ENCODE data around the gene CA6.

Gene CA6

DNA sequence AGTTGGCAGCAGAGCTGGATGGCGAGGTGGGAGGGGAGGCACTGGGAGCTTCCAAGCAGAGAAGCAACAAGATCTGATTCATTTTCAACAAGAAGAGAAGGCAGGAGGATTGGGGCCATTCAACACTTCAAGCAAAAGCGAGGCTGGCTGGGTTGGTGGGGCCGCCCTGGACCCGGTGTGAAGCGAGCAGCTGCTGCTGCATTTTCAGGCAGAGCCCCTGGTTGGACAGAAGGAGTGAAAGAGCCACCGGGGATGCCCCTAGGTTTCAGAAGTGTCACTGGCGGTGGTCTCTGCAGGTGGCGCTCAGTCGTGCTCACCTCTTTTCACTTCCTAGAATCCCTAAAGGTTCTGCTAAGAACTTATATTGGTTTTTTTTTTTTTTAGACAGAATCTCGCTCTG is 62.6 kb downstream of the CA6 start:
- no peak for DNase-seq

DNA sequence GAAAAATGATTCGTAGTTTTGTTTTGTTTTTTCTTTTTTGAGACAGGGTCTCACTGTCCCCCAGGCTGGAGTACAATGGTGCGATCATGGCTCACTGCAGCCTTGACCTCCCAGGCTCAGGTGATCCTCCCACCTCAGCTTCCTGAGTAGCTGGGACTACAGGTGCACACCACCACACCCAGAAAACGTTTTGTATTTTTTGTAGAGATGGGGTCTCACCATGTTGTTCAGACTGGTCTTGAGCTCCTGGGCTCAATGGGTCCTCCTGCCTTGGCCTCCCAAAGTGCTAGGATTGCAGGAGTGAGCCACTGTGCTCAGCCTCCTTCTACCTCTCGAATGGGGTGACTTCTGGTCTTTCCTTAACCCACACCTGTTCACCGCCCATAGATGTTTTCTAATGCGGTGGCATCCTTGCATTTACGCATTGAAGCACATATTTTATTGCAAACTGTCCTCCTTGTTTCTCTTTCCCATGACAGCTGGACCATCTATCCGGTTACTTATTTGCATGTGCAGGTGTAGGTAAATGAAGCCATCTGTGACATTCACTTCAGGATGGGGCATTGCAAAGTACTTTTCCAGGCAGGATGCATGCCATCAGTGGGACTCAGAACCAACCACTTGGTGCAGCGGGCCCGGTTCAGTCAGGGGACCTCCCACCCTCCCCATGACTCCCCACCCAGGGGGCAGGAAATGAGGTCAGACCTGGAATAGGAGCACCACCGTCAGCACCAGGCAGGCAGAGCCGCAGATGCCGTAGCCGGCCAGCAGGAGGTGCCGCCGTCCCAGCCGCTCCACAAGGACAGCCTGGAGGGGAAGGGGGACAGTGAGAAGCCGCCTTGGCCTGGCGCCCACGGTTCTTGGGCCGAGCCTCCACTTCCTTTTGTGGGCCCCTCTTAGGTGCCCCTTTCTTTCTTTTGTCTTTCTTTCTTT is 64.0 kb downstream of the CA6 start:
- DNase-seq = no peak

DNA sequence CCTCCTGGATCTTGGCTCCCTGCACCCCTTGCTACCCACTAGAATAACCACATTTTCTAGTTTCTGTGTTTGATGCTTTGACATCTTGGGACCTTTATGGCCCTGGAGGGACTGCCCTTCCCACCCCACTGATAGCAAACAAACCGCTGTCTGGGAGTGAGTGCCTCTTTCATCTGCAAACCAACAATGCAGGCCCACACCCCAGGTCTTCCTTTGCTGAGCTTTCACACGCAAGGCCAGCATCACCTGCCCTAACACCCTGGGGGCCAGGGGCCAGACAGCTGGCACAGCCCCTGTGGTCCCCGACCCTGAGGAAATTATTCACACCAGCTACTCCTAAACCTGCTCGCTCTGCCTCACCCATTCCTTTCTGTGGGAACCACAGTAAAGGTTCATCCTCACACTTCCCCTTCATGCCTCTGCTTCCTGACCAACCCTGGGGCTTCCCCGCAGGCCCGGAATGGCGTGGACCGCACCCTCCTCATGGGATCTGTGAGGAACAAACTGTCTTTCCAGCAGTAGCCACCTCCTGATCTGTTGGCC is 65.2 kb downstream of the CA6 start:
- no peak for DNase-seq

DNA sequence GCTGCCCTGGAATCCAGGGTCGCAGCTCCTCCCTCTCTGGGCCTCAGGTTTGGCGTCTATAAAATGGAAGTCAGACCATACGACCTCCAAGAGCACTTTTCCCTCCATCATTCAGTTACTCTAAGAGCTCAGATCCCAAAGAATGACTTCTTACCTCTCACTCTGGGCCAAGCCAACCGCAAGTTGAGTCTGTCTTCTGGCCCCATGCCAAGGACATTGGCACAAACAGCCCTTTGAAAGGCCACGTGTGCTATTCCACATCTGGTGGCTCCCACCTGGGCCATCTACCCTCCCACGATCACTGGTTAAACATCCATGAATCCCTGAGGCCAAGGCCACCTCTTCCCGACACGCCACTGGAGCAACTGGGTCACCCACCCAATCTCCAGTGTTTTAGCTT is 68.2 kb downstream of the CA6 start:
- peak; percentile 23 for DNase-seq

DNA sequence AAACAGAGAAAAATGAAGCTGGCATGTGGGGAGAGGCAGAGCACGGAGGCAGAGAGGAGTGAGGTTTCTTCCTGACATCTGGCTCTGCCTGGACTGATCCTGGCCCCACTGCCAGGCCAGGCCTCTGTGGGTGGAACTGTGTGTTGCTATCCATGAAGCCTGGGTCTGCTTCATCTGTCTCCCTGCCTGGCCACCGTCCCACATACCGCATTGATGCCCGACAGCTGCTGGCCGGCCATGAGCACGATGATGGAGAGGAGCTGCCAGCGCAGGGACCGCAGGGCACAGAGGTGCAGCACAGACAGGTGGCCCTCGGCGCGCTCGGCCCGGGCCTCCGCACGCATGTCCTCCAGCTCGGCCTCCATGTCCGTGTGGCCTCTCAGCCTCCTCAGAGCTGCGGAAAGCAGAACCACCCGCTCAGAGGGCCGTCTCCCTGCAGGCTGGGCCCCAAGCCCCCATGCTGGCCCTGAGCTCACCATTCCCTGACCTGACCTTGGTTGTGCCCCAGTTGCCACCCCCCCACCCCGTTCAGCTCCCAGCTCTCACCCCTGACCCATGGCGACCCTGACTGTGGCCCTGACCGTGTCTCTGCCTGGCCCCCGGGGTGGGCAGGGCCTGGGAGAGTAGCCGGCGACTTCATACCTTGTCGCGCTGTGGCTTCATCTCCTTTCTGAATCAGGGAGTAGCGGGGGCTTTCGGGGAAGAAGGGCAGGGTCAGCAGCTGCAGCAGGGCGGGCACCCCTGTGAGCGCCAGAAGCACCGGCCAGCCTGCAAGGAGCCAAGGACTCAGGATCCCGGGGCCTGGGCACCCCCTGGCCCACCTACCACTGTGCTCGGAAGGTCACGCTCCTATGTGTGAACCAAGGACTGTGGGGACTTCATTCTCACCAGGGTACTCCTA is 69.1 kb downstream of the CA6 start:
- no peak for DNase-seq

DNA sequence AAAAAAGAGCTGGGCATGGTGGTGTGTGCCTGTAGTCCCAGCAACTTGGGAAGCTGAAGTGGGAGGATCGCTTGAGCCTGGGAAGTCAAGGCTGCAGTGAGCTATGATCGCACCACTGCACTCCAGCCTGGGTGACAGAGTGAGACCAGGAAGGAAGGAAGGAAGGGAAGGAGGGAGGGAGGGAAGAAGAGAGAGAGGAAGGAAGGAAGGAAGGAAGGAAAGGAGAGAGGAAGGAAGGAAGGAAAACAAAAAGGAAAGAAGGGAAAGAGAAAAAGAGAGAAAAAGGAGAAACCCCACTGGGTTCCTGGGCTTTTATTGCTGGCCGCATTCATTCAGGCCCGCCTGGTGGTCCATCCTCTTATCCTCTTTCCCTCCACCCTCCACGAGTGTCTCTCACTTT is 70.8 kb downstream of the CA6 start:
- DNase-seq = no peak

DNA sequence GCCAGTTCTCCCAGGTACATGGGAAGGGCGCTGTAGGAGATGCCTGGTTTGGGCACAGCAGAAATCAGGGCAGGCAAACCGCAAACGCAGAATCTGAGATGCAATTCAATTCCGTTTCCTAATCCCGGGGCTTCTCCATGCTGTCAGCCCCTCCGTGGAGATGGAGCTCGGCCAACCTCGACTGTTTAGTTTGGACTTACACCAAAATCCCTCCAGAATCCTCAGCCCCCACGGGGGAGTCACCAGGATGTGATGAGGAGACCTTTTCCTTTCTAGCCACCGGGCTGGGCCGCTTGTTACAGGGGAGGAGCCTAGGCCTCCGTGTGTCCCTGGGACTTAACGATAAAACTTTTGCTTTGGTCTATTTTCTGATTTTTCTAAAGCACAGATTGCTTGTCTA is 72.7 kb downstream of the CA6 start:
- no peak for DNase-seq

DNA sequence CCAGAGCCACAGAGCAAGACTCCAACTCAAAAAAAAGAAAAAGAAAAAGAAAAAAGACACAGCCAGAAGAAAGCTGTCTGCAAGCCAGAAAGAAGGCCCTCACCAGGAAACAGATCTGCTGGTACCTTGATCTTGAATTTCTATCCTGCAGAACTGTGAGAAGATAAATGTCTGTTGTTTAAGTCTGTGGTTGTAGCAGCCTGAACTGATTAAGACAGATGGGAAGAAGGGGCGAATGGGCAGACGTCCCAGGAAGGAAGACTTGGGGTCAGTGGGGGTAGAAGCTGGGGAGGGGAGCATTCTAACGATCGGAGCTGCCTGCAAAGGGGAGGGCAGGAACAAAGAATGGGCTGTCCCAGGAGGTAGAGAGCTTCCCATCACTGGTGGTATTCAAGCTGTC is 74.2 kb downstream of the CA6 start:
- DNase-seq = no peak

DNA sequence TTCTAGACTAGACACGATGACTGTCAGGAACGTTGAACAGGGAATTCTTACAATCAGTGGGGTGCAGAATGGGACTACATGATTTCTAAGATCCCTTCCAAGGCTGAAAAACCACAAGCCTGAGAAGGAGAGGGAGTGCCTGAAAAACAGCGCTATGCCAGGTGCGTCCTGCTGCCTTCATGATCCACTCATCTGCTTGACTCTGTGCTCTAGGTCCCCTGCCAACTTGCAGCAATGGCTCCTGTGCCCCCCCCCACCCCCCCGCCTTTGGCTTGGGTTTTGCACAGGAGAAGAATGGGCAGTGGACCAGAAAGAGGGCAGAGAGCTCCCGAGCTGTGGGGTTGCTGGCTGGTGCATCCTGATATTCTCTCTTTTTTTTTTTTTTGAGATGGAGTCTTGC is 74.6 kb downstream of the CA6 start:
- no peak for DNase-seq

DNA sequence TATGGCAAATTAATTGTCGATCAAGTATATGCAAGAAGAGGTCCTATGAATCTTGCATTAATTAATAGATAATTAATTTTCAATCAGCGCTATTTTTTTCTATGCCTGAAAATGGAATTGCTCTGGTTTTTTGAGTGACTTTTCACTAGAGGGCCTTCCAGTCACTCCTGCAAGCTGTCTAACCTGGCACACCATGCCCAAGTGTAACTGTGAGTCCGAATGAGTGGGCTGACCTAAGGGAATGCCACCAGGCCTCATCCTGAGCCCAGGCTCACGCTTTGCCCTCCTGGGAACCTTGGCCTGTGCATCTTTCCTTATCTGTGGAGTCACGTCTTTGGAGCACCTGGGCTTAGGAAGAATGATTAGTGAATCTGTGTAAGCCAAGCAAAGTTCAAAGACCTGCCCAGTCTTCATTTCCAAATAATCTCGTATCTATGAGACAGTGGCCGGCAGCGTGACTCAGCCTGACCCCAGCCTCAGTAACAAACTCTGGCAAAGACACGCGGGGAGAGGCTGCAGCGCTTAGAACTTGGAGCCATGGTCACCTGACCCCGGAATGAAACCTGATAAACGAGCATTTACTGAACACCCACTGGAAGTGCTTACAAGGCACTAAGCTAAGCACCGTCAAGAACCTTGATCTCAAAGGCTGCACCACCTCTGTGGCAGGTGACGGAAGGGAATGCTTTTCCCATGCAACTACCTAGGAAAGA is 76.5 kb downstream of the CA6 start:
- DNase-seq = peak; percentile 20

DNA sequence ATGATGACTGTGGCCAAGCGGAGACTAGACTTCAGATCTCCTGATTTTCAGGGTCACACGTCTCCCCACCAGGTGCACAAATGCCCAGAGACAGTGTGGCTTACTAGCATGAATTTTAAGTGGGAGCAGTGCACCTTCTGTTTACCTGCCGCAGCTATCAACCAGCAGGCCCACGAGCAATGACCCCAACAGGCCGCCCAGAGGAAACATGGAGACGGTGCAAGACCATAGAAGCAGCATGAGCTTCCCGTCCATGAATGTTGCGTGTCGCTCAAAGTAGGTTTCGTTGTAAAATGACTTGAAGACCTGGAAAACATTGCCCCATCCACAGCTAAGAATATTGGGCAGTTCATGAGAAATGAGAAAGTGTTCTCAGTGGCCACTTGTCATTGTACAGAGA is 77.1 kb downstream of the CA6 start:
- no peak for DNase-seq

All from DMS79 (cell line).